NCI-H187 (cell line): ENCODE data around the gene ZNF865.

Source experiments
- DNase-seq, 2 experiments: peaks; one replicate each; lab custom pipeline; 2025; lab: John Stamatoyannopoulos, UW

Gene ZNF865

GRCh38 chr19:55658846-55659459 lies 53.5 kb downstream of the ZNF865 start:
- no peak for DNase-seq

DNA sequence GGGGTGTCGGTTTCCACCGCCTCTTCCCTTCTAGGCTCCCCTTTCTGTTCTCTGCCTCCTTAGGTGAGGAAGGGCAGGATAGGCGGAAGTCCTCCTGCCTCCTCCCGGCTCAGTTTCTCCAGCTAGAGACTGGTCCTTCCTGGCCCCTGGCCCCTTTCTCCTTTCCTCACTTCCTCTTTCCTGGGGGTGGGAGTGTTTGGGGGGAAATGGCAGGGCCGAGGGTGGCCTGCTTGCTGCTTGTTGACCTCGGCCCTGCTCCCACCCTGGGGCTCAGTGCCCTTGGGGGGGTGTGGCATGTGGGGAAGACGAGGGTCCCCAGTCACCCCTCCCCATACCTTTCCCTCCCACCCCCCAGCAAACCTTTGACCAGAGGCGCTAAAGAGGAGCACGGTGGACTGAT lies 54.4 kb downstream of the ZNF865 start:
- no peak for DNase-seq

DNA sequence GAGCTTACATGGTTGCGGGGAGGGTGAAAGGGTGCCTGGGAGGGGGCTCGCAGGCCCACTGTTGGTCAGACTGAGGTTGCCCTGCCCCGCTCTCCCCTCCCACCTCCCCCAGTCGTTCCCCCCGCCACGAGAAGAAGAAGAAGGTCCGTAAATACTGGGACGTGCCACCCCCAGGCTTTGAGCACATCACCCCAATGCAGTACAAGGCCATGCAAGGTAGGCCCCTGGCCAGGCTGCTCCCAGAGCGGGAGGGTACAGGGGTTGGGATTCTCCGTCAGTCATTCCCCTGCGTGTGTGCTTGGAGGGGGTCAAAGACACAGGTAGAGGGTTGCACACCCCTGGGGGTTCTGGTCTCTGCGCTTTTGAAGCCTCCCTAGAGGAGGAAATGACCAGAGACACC lies 55.0 kb downstream of the ZNF865 start:
- DNase-seq, result no peak

DNA sequence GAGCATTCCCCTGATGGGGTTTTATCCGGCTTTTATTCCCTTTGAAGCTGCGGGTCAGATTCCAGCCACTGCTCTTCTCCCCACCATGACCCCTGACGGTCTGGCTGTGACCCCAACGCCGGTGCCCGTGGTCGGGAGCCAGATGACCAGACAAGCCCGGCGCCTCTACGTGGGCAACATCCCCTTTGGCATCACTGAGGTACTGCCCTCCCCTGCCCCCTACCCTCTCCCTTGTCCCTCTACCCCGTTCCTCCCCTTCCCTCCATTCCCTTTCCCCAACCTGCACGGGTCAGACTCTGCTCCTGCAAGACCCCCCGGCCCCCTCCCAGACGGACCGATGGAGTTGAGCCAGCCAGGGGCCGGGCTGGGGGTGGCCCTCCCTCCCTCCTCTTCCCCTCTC lies 55.5 kb downstream of the ZNF865 start:
- no peak for DNase-seq

GRCh38 chr19:55661826-55662225 lies 56.4 kb downstream of the ZNF865 start:
- DNase-seq, result no peak

GRCh38 chr19:55663846-55664536 lies 58.5 kb downstream of the ZNF865 start:
- DNase-seq, result no peak

DNA sequence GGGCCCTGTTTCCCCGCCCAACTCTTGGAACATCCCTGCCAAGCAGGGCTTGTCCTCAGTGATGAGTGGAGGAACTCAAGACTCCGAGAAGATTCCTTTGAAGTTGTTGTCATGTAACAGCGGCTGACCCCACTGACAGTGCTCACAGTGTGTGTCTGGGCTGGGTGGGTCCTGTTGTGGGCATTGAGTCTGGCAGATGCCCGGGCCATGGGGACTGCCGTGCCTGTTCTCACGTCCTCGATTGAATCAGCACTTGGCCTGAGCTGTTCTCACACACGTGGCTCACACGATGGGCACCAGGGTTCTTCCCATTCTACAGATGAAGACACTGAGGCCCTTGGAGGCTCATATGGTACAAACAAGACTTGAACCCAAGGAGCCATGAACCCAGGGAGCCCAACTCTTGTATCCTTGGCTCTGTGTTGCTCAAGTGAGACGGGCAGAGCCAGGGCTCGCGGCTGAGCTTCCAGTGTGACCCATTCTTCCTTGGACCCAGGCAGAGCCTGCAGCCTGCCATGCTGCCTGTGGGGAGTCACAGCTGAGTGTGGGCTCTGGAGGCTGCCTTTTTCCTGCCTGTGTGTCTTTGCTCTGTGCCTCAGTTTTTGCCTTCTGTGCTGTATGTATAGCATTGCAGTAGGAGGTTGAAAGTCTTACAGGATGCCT lies 61.0 kb downstream of the ZNF865 start:
- no peak for DNase-seq
